Thyroid gland (tissue), 4 donors: ENCODE measurements around the gene RNF224.

Experiments
- POLR2A ChIP-seq, 2 donors: fragments of 450-650 bp; IDR thresholded peaks; one replicate each; pipeline ENCODE4 v1.6.1; 2017; ENCODE audit warnings: antibody characterized with exemption in 2 of 2, mild to moderate bottlenecking in 2 of 2, moderate library complexity in 1 of 2
- TF ChIP-seq, protein P1 (sequence below), 6 experiments: fragments of 200-600 bp in 3 of 6; fragments of 450-650 bp in 3 of 6; sonication (generic) in 3 of 6; IDR thresholded peaks; one replicate each; pipeline ENCODE4 v1.5.1; 2016 to 2019; ENCODE audit warnings: antibody characterized with exemption in 6 of 6, mild to moderate bottlenecking in 2 of 6, inconsistent platforms in 1 of 6, moderate library complexity in 1 of 6

DNA sequence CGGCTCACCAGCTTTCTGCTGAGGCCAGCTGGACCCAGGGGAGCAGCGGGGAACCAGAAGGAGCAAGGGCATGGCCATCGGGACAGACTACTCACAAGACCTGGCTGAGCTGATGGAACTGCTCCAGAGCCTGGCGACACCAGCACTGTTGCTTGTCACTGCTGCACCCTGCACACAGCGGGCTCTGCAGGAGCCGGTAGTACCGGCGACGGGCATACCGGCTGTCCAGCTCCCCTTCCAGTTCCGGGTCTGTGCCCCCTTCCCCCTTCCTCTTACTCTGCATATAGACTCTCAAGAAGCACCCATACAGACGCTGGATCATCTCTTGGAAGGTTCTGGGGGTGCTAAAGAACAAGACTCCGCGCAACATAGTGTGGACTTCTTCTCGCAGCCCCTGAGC is 39.9 kb upstream of the RNF224 start:
- no peak for TF ChIP-seq POLR2A (IDR thresholded peaks at IDR 0.05)
- TF ChIP-seq, protein P1, sequence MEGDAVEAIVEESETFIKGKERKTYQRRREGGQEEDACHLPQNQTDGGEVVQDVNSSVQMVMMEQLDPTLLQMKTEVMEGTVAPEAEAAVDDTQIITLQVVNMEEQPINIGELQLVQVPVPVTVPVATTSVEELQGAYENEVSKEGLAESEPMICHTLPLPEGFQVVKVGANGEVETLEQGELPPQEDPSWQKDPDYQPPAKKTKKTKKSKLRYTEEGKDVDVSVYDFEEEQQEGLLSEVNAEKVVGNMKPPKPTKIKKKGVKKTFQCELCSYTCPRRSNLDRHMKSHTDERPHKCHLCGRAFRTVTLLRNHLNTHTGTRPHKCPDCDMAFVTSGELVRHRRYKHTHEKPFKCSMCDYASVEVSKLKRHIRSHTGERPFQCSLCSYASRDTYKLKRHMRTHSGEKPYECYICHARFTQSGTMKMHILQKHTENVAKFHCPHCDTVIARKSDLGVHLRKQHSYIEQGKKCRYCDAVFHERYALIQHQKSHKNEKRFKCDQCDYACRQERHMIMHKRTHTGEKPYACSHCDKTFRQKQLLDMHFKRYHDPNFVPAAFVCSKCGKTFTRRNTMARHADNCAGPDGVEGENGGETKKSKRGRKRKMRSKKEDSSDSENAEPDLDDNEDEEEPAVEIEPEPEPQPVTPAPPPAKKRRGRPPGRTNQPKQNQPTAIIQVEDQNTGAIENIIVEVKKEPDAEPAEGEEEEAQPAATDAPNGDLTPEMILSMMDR (IDR thresholded peaks at IDR 0.05) = no peak
